Vagina (tissue), 2 donors: ENCODE data around the gene TRIP4.

ENCODE experiments used
- CTCF ChIP-seq, 3 experiments: fragments of 450-650 bp in 2 of 3; fragments of 200-600 bp in 1 of 3; sonication (generic) in 1 of 3; IDR thresholded peaks; one replicate each; pipeline ENCODE4 v1.5.1; 2017 to 2019; ENCODE audit warnings: antibody characterized with exemption in 3 of 3, mild to moderate bottlenecking in 2 of 3, moderate library complexity in 2 of 3
- POLR2A ChIP-seq, 2 donors: fragments of 450-650 bp; IDR thresholded peaks; one replicate each; pipeline ENCODE4 v1.6.1; 2017; ENCODE audit warnings: antibody characterized with exemption in 2 of 2, mild to moderate bottlenecking in 2 of 2, moderate library complexity in 2 of 2
- POLR2AphosphoS5 ChIP-seq, 2 donors: sonication (generic); formaldehyde crosslinking; IDR thresholded peaks; one replicate each; pipeline ENCODE4 v1.9.0; 2017; ENCODE audit warnings: antibody characterized with exemption in 2 of 2, mild to moderate bottlenecking in 2 of 2, low read depth in 1 of 2; ENCODE audit not compliant: insufficient read depth in 1 of 2

- no peak for TF ChIP-seq CTCF (IDR thresholded peaks at IDR 0.05)
- TF ChIP-seq POLR2AphosphoS5 (IDR thresholded peaks at IDR 0.05; ENCODE audit: insufficient read depth in 1 of 2, low read depth in 1 of 2): no peak
- no peak for TF ChIP-seq POLR2A (IDR thresholded peaks at IDR 0.05)
These were observed 41.8 kb downstream of the TRIP4 start for GRCh38 chr15:64429448-64429847.
